GM12874 (cell line): ENCODE results near the gene KAT6B.

Experiments used
- CTCF ChIP-seq: IDR thresholded peaks from 2 replicates; pipeline ENCODE4 v1.5.1; 2011; ENCODE audit warnings: low read depth, mild to moderate bottlenecking, control low read depth, low read length, moderate library complexity; ENCODE audit not compliant: insufficient read depth

KAT6B gene

GRCh38 chr10:74875068-74875467 is 48.7 kb downstream of the KAT6B start:
- no peak for TF ChIP-seq CTCF

- no peak for TF ChIP-seq CTCF
Observed at GRCh38 chr10:74875966-74876365, 49.6 kb downstream of the KAT6B start.

- no peak for TF ChIP-seq CTCF
Observed at GRCh38 chr10:74877898-74878297, 51.5 kb downstream of the KAT6B start.

GRCh38 chr10:74880041-74880440 is 53.6 kb downstream of the KAT6B start:
- no peak for TF ChIP-seq CTCF

GRCh38 chr10:74881253-74881884 is 55.0 kb downstream of the KAT6B start:
- no peak for TF ChIP-seq CTCF

- TF ChIP-seq CTCF: no peak
Observed at GRCh38 chr10:74882427-74882826, 56.0 kb downstream of the KAT6B start.

GRCh38 chr10:74882831-74883230 is 56.4 kb downstream of the KAT6B start:
- TF ChIP-seq CTCF: no peak
